CD4-positive, alpha-beta T cell treated with Interleukin-1 beta for 1 hour (primary cell): ENCODE data around the gene SGK2.

Experiments
- DNase-seq, 2 donors: peaks; one replicate each; pipeline ENCODE4 v3.0.0-alpha.2; 2020 to 2022

The SGK2 gene

DNA sequence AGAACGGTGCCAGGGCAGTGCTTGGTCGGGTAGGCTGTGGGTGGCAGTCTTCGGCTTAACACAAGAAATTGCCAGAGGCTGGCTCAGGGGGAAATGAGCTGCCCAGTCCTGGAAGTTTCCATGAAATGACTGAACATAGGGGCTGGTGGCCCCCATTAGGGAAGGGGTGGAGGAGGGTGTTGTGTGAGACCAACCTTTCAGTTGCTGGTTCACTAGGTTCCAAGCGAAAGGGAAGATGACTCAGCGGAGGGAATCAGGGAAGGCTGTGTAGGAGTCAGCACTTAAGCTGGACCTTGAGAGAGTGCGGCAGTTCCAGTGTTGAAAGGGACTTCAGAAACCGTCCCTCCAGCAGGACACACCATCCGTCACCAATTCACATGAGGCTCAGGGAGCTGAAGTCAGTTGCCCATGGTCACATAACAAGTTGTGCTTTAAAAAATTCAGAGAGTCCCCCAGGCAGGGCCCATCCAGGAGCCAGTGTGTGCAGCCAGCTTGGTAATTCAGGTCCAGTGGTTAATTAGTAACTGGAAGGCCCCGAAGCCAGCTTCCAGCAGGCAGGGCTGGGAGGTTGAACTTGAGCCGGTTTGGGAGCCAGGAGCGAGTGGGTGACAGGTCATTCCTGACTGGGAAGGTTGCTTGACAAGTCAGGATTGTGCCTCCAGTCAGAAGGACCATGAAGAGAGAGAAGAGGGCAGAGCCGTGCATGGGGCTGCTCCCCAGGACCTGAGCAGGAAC lies at the start of gene SGK2:
SGK2 (plus strand) TSS at position 616 of the 735 bp plus-strand sequence. CDS start 7,469 bp downstream, outside the sequence.
- no peak for DNase-seq

DNA sequence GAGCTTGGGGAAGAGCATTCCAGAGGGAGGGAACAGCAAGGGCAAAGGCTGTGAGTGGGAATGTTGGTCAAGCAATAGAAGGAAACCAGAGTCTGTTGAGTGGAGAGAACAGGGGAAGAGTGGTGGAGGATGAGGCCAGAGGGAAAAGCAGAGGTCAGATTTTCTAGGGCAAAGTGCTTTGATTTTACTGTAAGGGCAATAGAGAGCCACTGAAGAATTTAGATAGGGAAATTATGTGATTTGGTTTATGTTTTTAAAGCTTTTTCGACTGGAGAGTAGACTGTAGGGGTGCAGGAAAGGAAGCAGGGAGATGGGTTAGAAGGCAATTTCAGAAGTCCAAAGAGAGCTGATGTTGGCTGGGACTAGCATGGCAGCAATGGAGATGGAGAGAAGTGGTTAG lies 46.9 kb upstream of the SGK2 start:
- DNase-seq, result no peak

DNA sequence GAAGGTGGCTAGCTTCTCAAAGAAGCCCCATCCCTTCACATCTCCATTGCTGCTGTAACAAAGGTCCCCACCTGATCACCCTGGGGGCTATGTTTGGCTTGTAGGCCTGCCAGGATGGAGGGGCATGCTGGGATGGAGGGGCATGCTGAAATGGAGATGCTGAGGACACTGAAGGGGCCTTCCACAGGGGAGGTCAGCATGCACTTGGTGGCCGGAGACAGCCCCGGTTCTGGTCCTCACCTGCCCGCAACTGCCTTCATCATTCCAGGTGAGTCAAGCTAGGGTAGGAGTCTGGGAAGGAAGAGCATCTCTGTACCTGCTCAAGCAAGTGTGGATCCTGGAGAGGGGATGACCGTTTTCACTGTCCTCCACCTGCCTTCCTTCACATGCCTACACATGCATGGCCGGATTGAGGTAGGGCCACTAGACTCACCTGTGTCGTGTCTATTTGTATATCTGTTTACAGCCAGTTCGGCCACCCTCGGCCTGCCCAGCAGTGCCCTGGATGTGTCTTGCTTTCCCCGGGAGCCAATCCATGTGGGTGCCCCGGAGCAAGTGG lies 45.4 kb upstream of the SGK2 start:
- no peak for DNase-seq

DNA sequence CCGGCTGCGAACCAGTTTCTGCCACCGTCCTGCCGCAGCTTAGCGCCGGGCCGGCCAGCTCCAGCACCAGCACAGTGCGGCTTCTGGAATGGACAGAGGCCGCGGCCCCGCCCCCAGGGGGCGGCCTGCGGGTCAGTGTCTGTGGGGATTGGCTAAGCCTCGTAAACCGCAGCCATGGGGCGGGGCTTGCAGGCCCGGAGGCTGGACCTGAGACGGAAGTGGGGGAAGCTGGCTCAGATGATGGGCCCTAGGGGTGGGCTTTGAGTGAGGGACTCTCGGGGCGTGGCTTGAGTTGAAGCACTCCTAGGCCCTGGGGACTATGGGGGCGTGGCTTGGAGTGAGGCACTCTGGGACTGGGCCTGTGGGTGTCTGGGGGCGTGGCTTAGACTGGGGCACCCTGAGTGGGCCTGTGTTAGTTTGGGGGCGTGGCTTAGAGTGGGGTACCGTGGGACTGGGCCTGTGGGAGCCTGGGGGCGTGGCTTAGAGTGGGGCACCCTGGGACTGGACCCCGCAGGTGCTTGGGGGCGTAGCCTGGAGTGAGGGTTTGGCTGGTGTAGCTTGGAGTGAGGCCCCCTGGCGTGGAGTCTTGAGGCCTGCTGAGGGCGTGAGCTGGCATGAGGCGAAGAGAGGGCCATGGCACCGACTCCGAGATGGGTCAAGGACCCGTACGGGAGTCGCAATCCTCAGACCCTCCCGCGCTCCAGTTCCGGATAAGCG lies 44.7 kb upstream of the SGK2 start:
- peak; percentile 95 to 98 for DNase-seq

DNA sequence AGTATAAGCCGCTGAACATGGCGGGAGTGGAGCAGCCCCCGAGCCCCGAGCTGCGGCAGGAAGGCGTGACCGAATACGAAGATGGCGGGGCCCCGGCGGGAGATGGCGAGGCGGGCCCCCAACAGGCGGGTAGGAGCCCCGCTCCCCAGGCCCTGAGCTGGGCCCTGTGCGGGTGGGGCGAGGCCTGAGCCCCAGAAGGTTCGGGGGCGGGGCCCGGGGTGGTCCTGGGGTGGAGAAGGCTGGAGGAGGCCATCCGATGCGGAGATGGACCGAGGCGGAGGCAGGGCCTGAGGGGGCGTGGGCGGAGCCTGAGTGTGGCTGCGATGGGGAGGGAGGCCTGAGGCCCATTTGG lies 44.2 kb upstream of the SGK2 start:
- no peak for DNase-seq

DNA sequence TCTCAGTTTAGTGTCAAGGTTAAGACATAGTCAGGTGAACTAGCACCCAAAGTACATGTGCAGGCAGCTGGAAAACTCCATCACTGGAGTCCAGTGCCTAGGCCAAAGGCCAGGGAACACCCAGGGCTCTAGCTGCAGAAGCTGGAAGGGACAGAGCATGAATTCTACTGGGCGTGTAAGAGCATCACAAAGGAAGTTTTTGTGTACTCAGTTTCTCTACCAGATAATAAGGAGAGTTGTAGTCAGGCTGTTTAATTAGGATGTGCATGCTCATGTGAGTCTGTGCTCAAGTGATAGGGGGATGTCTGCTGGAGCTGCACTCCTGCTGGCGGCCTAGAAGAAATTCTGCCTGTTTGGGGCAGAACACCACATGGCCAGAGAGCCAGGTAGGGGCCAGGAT lies 43.2 kb upstream of the SGK2 start:
- DNase-seq, result no peak

DNA sequence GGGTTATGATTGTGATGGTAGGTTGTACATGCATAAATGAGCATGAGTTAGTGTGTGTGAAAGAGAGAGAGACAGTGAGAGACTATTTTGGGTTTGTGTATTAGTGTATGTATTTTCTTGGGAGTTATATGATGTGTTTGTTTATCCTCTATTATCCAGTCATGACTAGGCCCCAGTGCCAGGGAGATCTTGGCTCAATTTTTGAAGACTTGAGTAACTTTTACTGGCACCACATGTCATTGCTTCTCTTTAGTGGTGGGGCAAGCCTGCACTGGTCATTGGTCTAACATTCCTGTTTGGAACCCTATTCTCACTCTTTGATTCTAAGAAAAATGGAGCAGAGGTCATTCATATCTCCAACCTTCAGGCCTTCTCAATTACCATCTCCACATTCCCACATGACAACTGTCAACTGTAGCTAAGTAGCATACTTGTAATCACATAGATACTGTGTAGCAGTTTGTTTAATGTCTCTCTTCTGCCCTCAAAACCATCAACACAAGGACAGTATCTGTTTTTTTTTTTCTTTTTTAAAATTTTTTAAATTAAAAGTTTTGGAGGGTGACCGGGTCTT lies 42.5 kb upstream of the SGK2 start:
- no peak for DNase-seq

DNA sequence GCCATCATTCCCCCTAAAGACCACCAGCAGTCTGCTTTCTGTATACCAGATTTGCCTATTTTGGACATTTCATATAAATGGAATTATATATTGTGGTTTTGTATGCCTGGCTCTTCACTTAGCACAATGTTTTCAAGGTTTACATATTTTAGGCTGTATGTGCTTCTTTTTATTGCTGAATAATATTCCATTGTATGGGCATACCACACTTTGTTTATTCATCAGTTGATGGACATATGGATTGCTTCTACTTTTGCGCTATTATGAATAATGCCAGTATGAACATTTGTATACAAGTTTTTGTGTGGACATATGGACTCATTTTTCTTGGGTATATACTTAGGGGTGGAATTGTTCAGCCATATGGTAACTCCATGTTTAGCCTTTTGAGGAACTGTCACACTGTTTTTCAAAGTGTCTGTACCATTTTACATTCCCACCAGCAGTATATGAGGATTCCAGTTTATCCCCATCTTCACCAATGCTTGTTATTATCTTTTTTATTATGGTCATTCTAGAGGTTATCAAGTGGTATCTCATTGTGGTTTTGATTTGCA lies 38.7 kb upstream of the SGK2 start:
- no peak for DNase-seq

DNA sequence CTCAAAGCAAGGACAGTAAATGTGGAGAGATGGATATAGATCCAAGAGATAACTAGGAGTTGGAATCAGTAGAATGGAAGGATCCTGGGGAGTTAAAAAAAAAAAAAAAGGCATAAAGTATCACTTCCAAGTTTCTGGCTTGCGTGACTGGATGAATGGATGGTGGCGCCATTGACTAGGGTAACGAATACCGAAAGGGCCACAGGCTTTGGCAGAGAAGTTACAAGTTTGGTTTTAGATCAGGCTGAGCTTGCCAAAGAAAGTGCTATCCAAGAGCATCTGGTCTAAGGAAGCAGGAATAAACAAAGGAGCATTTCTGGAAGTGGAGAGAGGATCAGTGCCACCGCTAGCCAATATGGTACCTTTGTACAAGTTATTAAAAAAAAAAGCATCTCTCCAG lies 33.8 kb upstream of the SGK2 start:
- DNase-seq, result no peak

DNA sequence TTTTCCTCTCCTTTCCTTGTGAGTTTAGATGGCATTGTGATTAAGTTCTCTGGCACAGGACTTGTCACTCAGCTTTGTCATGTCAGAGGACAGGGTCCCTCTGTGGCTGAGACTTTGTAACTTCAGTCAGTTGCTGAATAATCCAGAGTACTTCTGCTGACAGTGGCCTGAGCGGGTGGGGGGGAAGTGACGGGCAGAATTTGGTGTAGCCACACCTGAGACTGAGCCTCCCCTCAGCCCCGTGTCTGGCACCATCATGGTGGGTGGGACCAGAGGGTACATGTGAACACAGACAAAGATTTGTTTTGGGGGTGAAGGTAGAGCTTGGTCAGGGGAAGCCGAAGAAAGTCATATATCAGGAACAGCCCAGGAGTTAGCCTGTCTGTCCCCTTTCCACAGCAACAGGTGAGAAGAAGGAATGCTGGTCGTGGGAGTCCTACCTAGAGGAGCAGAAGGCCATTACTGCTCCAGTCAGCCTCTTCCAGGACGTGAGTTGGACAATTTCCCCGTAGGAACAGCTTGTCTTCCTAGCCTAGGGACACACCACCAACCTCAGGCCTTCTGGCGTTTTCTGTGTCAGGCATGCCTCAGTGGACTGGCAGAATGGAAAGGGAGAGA lies 30.5 kb upstream of the SGK2 start:
- DNase-seq, result no peak

DNA sequence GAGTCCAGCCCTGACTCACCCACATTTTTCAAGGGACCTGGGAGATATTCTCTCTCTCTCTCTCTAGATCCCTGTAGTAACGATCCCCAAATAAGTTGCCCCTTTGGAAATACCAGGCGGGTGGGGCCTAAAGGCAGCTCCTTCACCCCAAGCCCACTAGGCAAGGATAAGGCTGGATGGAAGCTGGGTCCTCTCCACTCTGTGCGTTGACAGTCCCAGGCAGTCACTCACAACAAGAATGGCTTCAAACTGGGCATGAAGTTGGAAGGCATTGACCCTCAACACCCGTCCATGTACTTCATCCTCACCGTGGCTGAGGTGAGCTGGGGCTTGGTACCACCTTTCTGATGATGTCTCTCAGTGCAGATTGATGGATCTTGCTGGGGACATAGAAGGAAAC lies 29.8 kb upstream of the SGK2 start:
- DNase-seq, result no peak

DNA sequence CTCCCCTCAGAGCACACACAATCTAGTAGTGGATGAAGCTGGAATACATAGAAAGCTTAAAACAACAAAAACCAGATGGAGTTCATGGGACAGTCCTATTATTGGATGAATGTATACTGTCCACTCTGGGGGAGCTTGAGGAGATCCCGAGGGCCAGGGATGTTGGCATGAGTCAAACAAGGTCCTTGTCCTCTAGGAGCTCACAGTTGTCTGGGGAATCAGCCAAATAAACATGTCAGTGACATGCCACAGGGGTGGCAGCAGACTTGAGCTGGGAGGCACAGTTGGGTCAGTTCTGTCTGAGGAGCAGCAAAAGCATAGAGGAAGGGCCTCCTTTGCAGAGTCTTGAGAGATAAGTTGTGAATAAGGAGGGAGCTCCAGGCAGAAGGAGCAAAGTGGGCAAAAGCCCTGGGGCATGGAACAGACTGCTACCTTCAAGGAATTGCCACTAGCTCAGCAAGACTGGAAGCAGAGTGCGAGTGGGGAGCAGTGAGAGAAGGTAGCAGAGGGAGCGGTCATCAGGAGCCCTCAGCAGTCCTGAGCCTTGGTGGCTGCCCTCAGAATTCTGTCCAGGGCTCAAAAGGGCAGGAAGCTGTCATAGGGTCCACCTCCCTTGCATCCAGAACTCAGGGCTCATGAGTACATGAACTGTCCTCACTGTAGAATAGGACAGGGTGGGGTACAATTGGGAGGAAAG lies 29.2 kb upstream of the SGK2 start:
- DNase-seq, result no peak

DNA sequence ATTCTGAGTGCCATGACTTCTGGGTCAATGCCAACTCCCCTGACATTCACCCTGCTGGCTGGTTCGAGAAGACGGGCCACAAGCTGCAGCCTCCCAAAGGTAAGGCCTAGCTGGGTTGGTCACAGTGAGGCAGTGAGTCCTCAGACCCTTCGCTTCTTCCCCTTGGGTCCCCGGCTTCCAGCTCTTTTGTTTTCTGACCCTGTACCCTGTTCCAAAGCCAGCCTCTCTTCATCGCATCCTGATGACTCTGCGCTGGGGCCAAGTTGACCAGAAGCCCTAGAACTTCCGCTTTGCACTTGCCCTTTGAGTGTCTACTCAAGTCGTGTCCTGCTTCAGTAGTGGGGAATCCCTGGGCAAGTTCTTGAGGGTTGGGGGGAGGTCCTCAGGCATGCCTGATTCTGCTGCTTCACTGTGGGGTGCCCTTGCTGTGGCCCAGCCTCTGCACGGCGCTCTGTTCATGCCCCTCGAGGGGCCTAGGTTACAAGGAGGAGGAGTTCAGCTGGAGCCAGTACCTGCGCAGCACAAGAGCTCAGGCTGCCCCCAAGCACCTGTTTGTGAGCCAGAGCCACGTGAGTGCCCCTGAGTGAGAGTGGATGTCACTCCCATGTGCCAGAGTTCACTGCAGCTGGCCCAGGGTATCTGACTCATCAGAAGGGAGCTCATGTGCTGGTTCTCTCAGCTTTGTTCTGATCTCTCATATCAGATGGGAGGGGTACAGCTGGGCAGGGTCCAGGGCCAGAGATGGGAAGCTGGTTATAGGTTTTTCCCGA lies 28.3 kb upstream of the SGK2 start:
- no peak for DNase-seq

DNA sequence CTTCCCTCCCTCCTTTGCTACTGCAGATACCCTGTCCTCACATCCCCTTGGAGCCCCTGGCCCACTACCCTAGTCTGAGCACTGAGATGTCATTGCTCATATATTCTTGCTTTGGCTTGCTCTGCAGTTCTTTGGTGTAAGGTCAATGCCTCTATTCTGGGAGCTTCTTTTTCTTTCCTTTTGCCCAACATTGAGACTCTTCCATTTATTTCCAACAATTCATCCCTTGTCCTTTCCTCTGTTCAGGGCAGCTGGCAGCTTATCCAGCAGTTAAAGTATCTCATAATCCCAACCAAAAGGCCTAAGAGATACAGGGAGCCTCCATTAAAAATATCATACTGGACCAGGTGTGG lies 27.8 kb upstream of the SGK2 start:
- no peak for DNase-seq

DNA sequence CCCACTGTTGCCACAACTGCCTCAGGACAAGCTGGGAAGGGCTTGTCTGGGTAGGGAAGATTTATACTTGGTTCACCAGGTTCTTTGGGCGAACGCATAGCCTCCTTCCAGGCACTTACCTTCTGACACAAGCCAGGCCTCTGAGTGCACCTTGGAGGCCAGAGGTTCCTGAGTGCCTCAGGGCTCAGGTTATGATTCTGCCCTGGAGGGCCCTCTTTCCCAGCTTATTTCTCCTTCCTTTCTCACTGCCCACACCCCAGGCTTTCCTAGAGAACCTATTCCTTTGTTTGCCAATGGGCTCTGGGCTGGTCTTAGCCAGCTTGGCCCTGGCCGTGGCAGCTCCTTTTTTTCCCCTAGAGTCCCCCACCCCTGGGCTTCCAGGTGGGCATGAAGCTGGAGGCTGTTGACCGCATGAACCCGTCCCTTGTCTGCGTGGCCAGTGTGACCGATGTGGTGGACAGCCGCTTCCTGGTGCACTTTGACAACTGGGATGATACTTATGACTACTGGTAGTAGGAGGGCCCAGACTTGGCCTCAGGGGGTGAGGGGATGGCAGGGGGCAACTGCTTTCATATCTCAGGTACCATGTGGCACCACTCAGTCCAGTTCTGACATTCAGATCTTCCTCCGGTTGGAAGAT lies 26.3 kb upstream of the SGK2 start:
- DNase-seq, result no peak

DNA sequence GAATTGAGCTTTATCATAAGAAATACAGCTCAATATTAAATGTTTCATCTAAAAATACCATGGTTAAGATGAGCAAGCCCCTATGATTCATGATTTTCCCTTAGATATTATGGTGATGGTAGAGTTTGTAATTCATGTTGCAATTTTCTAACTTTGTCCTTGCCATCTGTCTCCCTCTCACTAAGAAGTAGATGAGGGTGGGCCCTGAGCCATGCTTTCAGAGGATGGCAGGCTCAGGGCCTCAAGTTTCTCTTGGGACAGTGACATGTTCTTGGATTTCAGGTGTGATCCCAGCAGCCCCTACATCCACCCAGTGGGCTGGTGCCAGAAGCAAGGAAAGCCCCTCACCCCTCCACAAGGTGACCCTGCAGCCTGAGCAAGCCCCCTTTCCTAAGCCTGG lies 25.8 kb upstream of the SGK2 start:
- DNase-seq, result no peak

DNA sequence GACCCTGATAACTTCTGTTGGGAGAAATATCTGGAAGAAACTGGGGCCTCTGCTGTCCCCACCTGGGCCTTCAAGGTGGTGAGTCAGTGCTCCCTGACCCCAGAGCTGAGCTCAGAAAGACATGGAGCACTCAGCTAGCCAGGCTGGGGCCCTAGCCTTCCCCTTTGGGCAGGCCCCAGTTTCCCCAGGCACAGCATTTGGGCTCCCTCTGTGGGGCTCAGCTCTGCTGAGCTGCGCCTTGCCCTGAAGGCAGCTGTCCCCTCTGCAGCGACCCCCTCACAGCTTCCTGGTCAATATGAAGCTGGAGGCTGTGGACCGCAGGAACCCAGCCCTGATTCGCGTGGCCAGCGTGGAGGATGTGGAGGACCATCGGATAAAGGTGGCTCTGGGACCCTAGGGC lies 24.8 kb upstream of the SGK2 start:
- no peak for DNase-seq

DNA sequence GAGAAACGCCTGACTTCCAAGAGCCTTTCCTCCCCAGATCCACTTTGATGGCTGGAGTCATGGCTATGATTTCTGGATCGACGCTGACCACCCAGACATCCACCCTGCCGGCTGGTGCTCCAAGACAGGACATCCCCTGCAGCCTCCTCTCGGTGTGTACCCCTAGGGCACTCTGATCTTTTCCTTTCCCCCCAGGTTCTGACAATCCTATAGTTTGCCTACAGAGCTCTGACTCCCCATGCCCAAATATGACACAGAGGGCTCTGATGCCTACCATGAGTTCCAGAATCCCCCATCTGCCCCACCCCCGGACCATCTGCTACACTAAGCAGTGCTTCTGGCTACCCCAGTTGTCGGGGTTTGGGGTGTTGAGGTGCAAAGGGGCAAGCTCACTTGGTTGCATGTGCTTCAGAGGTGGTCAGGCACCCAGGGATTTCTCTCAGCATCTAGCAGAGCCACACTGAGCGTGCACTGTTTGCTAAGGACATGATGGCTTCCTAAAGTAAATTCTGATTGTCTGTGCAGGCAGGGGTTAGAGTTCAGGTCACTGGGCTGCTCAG lies 24.0 kb upstream of the SGK2 start:
- DNase-seq, result no peak

DNA sequence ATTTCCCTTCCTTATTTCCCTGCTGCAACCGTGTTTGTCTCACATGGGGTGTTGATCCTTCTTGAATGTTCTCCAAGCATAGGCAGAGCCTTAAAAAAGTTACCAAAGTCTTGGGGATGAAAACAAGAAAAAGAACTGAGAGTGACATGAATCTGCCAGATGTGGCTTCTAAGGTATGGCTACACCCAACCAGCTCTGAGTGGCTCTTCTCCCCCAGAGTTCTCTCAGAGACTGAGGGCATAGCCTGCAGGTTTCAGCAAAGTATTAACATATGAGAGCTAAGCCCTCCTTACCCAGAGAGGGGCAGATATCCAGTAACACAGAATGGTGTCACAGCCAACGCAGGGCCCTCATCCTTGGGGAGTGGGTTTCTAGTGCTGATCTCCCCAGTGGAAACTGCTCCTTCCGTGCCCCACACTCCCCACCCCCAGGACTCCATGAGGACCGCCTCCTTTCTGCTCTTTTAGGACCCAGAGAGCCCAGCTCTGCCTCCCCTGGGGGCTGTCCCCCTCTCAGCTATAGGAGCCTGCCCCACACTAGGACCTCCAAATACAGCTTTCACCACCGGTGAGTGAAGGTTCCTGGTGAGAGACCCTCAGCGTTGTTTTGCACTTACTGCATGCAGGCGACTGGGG lies 23.3 kb upstream of the SGK2 start:
- no peak for DNase-seq

DNA sequence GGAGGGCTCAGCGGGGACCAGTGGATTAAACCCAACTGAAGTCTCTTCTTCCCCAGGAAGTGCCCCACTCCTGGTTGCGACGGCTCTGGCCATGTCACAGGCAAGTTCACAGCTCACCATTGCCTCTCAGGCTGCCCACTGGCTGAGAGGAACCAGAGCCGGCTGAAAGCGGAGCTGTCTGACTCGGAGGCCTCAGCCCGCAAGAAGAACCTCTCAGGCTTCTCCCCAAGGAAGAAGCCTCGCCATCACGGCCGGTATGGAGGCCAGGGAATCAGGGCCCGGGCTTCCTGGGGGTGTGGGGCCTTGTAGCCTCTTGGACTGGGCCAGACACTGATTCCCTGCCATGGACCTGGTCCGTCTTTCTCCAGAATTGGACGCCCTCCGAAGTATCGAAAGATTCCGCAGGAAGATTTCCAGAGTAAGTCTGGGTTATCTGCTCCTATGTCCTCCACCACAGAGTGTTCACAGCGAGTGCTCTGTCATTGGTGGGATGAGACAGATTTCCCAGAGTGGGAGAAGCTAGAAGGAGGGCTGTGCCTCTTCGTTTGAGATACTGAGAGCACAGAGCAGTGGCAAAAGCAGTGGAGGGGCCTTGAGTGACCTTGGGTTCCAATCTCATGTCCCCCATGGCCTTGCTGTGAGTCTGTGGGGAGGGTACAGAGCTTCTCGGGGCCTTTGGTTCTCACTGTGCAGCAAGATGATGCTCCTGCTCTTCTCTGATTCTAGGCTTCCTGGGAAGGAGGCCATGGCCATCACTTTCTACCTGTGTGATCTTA lies 22.6 kb upstream of the SGK2 start:
- DNase-seq, result no peak
